HG02885 (cell line): ENCODE results near the gene MITF.

Source experiments
- ATAC-seq: cut with Tn5 transposase; IDR thresholded peaks from one replicate; pipeline ENCODE4 v1.9.1; 2021; ENCODE audit warnings: mild to moderate bottlenecking; ENCODE audit not compliant: unreplicated experiment, poor library complexity

MITF gene

DNA sequence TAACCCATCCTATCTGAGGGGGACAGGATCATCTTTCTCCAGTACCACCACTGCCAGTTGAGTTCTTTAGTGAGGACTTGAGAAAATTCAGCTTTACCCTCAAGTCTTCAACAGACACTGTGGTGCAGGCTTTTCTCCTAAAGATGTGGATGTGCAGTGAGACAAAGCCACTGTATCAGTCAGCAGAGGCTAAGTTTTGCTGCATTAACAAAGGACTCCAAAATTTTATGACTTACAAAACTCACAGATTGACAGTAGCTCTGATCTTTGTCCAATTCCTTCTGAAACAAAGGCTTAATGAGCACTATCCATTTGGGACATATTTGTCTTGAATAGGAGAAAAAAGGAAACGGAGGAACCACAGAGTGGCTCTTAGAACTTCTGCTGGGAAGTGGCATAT is 87.9 kb downstream of the MITF start:
- ATAC-seq, result no peak

DNA sequence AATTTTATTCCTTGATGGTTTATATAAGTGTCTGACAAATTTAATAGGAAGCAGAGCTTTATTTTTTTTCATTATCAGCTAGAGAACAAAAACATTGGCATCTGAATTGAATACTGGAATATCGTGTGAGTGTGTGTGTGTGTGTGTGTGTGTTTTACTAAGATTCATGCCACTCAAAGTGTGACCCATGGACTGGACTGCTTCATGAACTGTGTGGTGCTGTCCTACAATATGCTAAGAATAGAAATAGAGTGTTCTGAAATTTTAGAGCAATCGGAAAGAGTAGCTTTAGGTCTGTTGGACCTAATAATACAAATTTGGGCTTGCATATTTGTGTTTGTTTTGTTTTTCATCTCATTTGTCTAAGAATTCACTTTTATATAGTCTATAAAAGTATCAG is 89.6 kb downstream of the MITF start:
- no peak for ATAC-seq

DNA sequence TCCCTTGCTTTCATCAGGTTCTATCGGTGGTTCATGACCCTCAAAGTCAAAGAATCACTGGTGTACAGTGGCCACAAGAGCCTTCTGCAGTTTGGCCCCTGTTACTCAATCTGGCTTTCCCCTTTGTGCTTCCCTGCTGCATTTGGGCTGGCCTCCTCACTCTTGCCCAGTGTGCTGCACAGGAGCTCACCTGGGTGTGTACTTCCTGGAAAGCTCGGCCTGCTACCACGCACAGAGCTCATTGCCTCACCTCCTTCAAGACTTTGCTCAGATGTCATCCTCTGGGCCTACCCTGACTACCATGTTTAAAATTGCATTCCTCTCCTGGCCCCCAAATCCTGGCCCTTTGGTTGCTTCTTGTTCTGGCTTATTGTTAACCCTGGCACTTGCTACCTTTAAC is 90.9 kb downstream of the MITF start:
- ATAC-seq, result no peak

DNA sequence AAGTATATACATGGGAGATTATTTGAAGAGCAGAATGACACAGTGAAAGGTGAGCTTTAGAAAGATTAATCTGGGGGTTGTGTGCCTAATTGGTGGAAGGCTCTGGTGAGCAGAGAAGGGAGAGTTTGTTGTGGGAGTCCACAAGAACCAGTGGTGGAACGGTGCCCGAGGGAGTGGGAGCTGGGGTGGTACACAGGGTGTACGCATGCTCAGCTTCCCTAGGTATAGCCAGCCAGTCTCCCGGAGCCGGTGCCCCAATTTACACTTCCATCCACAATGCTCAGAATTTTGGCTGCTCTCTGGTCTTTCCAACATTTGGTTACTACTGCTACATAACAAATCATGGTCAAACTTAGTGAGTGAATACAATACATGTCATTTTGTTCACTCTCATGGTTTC is 92.5 kb downstream of the MITF start:
- ATAC-seq, result no peak

GRCh38 chr3:69833591-69833990 is 94.3 kb downstream of the MITF start:
- ATAC-seq, result no peak

DNA sequence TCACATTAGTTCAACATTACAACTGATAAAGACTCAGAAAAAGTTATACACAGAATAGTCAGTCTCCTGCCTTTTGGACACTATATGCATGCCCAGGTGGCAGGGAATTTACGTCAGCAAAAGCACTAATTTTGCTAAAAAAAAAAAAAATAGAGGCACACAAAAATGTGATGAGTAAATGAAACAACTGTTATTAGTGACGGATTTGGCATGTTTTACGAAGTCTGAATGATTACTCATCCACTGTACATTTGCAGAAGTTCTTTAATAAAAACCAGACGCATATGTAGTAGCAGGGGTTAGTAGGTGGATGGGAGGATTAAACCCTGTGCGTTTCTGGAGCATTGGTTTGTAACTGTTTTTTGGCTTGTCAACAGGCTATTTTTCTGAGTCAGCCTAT is 99.0 kb downstream of the MITF start:
- no peak for ATAC-seq

GRCh38 chr3:69838696-69839515 is 99.6 kb downstream of the MITF start:
- no peak for ATAC-seq

DNA sequence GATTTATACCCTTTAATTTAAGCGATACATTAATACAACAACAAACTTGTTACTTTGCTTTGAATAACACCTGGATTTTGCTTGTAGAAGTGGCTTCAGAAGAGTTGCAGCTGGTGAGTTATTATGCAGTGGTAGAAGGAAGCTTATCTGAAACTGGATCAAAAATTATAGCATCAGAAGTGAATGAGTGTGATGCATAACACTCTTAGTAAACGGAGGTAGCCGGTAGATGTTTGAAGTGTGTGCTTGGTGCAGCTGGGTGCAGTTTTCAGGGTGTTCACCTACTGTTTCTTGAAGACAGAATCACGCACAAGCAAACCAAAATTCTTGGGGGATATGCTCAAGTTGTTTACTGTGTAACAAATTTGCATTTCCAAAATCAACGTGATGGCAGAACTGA is 103.1 kb downstream of the MITF start:
- ATAC-seq, result no peak

DNA sequence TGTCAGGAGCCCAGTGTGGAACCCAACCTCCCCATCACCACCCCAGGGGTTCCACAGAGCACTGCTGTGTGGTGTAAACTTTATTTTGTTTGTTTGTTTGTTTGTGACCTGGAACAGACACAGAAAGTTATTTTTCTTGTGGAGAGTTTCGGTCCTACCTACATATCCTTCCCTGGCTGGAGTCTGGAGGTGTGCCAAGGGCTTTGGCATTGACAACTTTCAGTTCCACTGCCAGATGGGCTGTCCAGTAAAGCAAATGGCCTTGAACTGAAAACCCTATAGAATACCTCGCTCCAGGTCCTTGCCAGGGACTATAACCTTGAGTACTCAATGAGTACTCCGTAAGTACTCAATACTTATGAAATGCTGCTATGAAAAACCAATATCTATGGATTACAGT is 103.5 kb downstream of the MITF start:
- ATAC-seq, result no peak

DNA sequence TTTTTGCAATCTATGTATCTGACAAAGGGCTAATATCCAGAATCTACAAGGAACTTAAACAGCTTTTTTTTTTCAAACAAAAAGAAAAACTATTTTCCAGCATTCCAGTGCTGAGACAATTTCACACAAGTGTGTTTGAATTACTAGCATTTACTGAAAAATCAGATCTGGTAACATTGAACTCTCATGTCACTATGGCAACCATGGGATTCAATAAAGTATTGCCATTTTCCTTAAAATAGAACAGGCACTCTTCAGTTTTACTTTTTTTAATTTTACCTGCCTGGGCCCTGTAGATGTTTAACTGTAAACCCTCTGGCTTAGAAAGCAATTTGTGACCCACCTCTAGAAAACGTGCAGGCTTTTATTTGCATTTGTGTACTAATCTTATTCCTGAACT is 105.4 kb downstream of the MITF start:
- no peak for ATAC-seq

- ATAC-seq, result no peak
These were observed 108.0 kb downstream of the MITF start for GRCh38 chr3:69847303-69847702.

DNA sequence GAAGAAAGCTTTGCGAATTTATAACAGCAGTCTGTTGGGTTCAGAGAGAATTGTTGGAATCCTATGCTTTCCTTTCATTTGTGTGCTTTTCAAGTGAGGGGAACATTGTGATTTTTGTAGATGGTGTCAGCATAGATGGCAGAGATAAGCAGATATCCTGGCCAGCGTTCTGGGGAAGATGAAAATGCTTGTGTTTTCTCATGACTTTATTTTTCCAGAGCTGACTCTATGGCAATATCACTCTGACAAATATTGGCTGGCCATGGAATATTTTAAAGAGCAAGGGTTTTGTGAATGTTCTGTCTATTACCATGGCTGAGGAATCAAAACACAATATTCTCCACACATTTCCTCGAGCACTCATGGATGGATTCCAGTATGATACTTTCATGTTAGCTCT is 108.8 kb downstream of the MITF start:
- ATAC-seq, result no peak

GRCh38 chr3:69850849-69851248 is 111.6 kb downstream of the MITF start:
- ATAC-seq, result no peak

DNA sequence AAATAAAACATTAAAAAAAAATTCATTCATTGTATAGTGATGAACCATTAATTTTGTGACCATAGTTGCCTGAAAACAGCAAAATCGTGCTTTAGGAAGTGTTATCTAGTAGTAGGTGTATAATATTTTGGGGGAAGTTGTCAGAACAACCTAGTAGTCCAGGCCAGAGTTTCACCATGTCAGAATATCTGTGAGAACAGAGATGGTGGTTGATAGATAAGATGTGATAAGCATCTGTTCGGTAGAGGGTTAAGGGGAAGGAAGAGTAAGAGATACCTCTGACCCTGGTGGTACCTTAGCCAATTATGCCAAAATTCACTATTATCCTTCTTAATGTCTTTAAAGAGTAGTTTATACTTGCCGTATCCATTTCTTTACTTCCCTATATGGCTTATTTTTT is 113.8 kb downstream of the MITF start:
- no peak for ATAC-seq

- ATAC-seq, result no peak
These were observed 116.3 kb downstream of the MITF start for GRCh38 chr3:69855436-69856162.

GRCh38 chr3:69856965-69857705 is 117.9 kb downstream of the MITF start:
- ATAC-seq, result no peak

GRCh38 chr3:69861556-69861955 is 122.3 kb downstream of the MITF start:
- ATAC-seq, result no peak

DNA sequence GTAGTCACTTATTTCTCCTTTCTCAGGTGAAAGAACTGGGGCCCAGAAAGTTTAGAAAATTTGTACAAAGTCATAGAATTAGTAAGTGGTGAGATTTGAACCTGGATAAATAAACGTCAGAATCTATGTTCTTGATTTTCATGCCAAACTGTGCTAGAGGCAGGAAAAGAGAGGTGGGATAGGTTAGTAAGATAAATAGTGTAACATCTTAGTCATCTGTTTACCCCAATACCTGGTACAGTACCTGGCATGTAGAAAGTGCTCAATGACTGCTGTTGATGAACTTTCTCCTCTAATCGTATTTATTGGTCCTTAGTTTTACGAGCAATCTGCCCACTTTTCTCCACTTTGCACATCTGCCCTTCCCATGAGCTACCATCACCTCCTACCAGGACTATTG is 124.9 kb downstream of the MITF start:
- ATAC-seq, result no peak

- ATAC-seq, result no peak
These were observed 125.5 kb downstream of the MITF start for GRCh38 chr3:69864766-69865165.

DNA sequence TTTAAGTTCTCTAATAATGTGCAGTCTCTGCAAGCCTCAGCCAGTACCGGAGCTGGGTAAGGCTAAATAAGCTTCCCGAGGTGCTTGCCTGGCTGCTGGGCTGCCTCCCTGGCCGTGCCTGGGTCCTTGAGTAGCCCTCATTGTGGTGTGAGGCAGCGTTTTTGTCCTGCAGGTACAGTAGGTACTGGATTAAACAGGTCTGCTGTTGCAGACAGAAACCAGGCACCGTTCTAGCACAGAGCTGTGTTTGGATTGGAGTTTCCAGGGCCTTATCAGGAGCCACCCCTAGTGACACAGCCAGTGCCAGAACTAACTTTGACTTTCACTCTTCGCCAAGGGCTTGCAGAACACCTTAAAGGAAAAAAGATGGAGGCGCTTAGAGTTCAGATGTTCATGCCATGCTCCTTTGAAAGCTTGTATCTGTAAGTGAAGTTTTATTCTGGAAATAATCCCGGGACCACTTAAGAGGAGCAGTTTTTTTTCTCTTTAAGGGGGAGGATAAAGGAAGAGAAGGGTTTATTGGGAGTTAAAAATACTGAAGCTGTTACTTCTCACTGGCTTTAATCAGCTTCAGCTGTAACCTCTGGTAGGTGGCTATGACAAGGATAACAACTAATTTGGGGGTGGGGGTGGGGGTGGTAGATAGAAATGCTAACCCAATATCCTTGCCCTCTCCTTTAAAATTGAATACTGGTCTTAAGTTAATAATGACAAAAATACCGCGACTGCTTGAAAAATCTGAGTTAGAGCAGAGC is 126.8 kb downstream of the MITF start:
- no peak for ATAC-seq
